Liver (tissue), 9 donors: ENCODE measurements around the gene PEAK1. TPM values are rescaled to one million over a fixed set of nuclear protein-coding genes. Genes with fewer than 3 reads are reported as not detected.

Experiments
- DNase-seq: peaks from one replicate; pipeline ENCODE4 v3.0.0-alpha.2; 2017; ENCODE audit warnings: low spot score
- H3K27ac ChIP-seq, 2 donors: one replicate each; pipeline ENCODE4 v1.7.0; 2013; ENCODE audit warnings: inconsistent platforms in 2 of 2, low read length in 2 of 2, control low read depth in 1 of 2, low read depth in 1 of 2, mild to moderate bottlenecking in 1 of 2
- H3K27me3 ChIP-seq, 4 donors: one replicate each; pipeline versions ENCODE4 v1.6.1 to v1.7.0; 2013; ENCODE audit warnings: low read length in 3 of 4, inconsistent platforms in 1 of 4, mild to moderate bottlenecking in 1 of 4, moderate library complexity in 1 of 4; ENCODE audit not compliant: control insufficient read depth in 4 of 4, insufficient read depth in 4 of 4
- H3K36me3 ChIP-seq, 4 donors: one replicate each; pipeline versions ENCODE4 v1.6.1 to v1.7.0; 2013; ENCODE audit warnings: low read length in 3 of 4, mild to moderate bottlenecking in 3 of 4, low read depth in 1 of 4, moderate library complexity in 1 of 4; ENCODE audit not compliant: control insufficient read depth in 4 of 4, insufficient read depth in 3 of 4
- H3K4me1 ChIP-seq, 4 donors: one replicate each; pipeline versions ENCODE4 v1.6.1 to v1.7.0; 2013; ENCODE audit warnings: low read length in 3 of 4, mild to moderate bottlenecking in 3 of 4, moderate library complexity in 1 of 4; ENCODE audit not compliant: control insufficient read depth in 4 of 4, insufficient read depth in 4 of 4
- H3K4me3 ChIP-seq, 3 donors: one replicate each; pipeline versions ENCODE4 v1.6.1 to v1.7.0; 2013; ENCODE audit warnings: low read length in 3 of 3, control low read depth in 1 of 3, low read depth in 1 of 3, mild to moderate bottlenecking in 1 of 3
- H3K9ac ChIP-seq, 2 donors: one replicate each; pipeline ENCODE4 v1.7.0; 2013; ENCODE audit warnings: low read length in 2 of 2, mild to moderate bottlenecking in 2 of 2, moderate library complexity in 2 of 2, control low read depth in 1 of 2, low read depth in 1 of 2
- H3K9me3 ChIP-seq, 4 donors: one replicate each; pipeline versions ENCODE4 v1.6.1 to v1.7.0; 2013; ENCODE audit warnings: low read length in 3 of 4; ENCODE audit not compliant: control insufficient read depth in 4 of 4
- ATF3 ChIP-seq: IDR thresholded peaks from 2 replicates; pipeline ENCODE4 v1.6.1; 2016; ENCODE audit warnings: antibody characterized with exemption
- EGR1 ChIP-seq, 2 donors: IDR thresholded peaks; 2 replicates each; pipeline ENCODE4 v1.6.1; 2016 to 2018; ENCODE audit warnings: antibody characterized with exemption in 2 of 2, low read depth in 2 of 2
- FOXA1 ChIP-seq: IDR thresholded peaks from 2 replicates; pipeline ENCODE4 v1.6.1; 2016; ENCODE audit warnings: antibody characterized with exemption
- FOXA2 ChIP-seq: IDR thresholded peaks from 2 replicates; pipeline ENCODE4 v1.6.1; 2016; ENCODE audit warnings: antibody characterized with exemption
- GABPA ChIP-seq, 2 donors: IDR thresholded peaks in 1 of 2; conservative IDR thresholded peaks in 1 of 2; 2 replicates each; pipeline ENCODE4 v1.6.1; 2016; ENCODE audit warnings: antibody characterized with exemption in 2 of 2, mild to moderate bottlenecking in 1 of 2, moderate library complexity in 1 of 2
- HNF4A ChIP-seq, 2 donors: conservative IDR thresholded peaks; 2 replicates each; pipeline ENCODE4 v1.6.1; 2016; ENCODE audit warnings: antibody characterized with exemption in 2 of 2, mild to moderate bottlenecking in 2 of 2
- HNF4G ChIP-seq: IDR thresholded peaks from 2 replicates; pipeline ENCODE4 v1.6.1; 2016; ENCODE audit warnings: antibody characterized with exemption
- JUND ChIP-seq, 2 donors: IDR thresholded peaks; 2 replicates each; pipeline ENCODE4 v1.6.1; 2016; ENCODE audit warnings: antibody characterized with exemption in 2 of 2
- NR2F2 ChIP-seq: IDR thresholded peaks from 2 replicates; pipeline ENCODE4 v1.6.1; 2016; ENCODE audit warnings: antibody characterized with exemption
- RAD21 ChIP-seq, 2 donors: IDR thresholded peaks; 2 replicates each; pipeline ENCODE4 v1.6.1; 2016; ENCODE audit warnings: antibody characterized with exemption in 2 of 2, mild to moderate bottlenecking in 2 of 2
- REST ChIP-seq: IDR thresholded peaks from 2 replicates; pipeline ENCODE4 v1.6.1; 2016; ENCODE audit warnings: antibody characterized with exemption, mild to moderate bottlenecking
- RXRA ChIP-seq, 2 donors: IDR thresholded peaks; 2 replicates each; pipeline ENCODE4 v1.6.1; 2017 to 2018; ENCODE audit warnings: antibody characterized with exemption in 2 of 2, mild to moderate bottlenecking in 1 of 2
- SP1 ChIP-seq: IDR thresholded peaks from 2 replicates; pipeline ENCODE4 v1.6.1; 2018; ENCODE audit warnings: antibody characterized with exemption, mild to moderate bottlenecking
- YY1 ChIP-seq: IDR thresholded peaks from 2 replicates; pipeline ENCODE4 v1.6.1; 2016; ENCODE audit warnings: antibody characterized with exemption, mild to moderate bottlenecking
- WGBS: extraction: QIAGEN DNeasy Blood & Tissue Kit; methylation state at CpG from one replicate; pipeline ENCODE4 v1.1.7; 2013; 5-methylcytosine and 5-hydroxymethylcytosine counted together
- polyA plus RNA-seq, 2 donors: library from polyadenylated mRNA; stranded (reverse) in 1 of 2; unstranded in 1 of 2; fragments of 200-250 nt in 1 of 2; fragments of >200 nt in 1 of 2; fragmentation: Nextera tagmentation in 1 of 2; extraction: Ambion mirVana in 1 of 2; gene quantifications; one replicate each; pipeline versions ENCODE4 v1.2.1 to v1.2.3, GENCODE V29; 2013 to 2015
- total RNA-seq, 2 donors: library from RNA; depleted of rRNA; stranded (reverse); fragments of >200 nt; gene quantifications; one replicate each; pipeline ENCODE4 v1.2.3, GENCODE V29; 2014
- TF ChIP-seq, protein P1 (sequence below): IDR thresholded peaks from 2 replicates; pipeline ENCODE4 v1.6.1; 2016; ENCODE audit warnings: antibody characterized with exemption
- donor health status: healthy.
- donor health status: healthy.
- donor health status: healthy.
- donor health status: healthy.
- donor health status: healthy.

PEAK1 gene
- total and polyA plus RNA-seq, 4 donors: 1.8 to 14.9 (median 5.8) TPM

GRCh38 chr15:77097248-77097721 is 322.6 kb downstream of the PEAK1 start:
- H3K4me1 ChIP-seq: no peaks in the 10 kb centered on the region
- no peak overlapping the region for H3K27ac ChIP-seq
- no peak for DNase-seq
- no peak overlapping the region for H3K4me3 ChIP-seq
- no peaks in the 10 kb centered on the region for H3K36me3 ChIP-seq
- no peak overlapping the region for H3K9ac ChIP-seq
- WGBS: 96% methylated on average over 7 of the region's 7 CpGs
- no peaks in the 10 kb centered on the region for H3K9me3 ChIP-seq
- H3K27me3 ChIP-seq: no peaks in the 10 kb centered on the region
- TF ChIP-seq YY1: no peak
- TF ChIP-seq RAD21 (IDR thresholded peaks at IDR 0.05): no peak
- TF ChIP-seq EGR1 (IDR thresholded peaks at IDR 0.05; ENCODE audit: low read depth in 2 of 2): no peak
- TF ChIP-seq HNF4G: no peak
- TF ChIP-seq GABPA (IDR thresholded peaks at IDR 0.05 in 1 of 2, conservative IDR thresholded peaks at IDR 0.05 in 1 of 2): no peak
- TF ChIP-seq FOXA2: no peak
- no peak for TF ChIP-seq RXRA (IDR thresholded peaks at IDR 0.05)
- TF ChIP-seq, protein P1, sequence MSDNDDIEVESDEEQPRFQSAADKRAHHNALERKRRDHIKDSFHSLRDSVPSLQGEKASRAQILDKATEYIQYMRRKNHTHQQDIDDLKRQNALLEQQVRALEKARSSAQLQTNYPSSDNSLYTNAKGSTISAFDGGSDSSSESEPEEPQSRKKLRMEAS: no peak
- no peak for TF ChIP-seq SP1
- TF ChIP-seq JUND (IDR thresholded peaks at IDR 0.05): no peak
- TF ChIP-seq HNF4A (conservative IDR thresholded peaks at IDR 0.05): no peak

- no peaks in the 10 kb centered on the region for H3K4me1 ChIP-seq
- no peak overlapping the region for H3K27ac ChIP-seq
- no peaks in the 10 kb centered on the region for H3K36me3 ChIP-seq
- H3K27me3 ChIP-seq: no peaks in the 10 kb centered on the region
- H3K9me3 ChIP-seq: no peaks in the 10 kb centered on the region
- TF ChIP-seq, protein P1: no peak
- TF ChIP-seq YY1: no peak
- TF ChIP-seq REST: no peak
- no peak for TF ChIP-seq ATF3
- TF ChIP-seq FOXA1: no peak
- TF ChIP-seq HNF4G: no peak
- no peak for TF ChIP-seq RXRA (IDR thresholded peaks at IDR 0.05)
- TF ChIP-seq RAD21 (IDR thresholded peaks at IDR 0.05): no peak
- no peak for TF ChIP-seq GABPA (IDR thresholded peaks at IDR 0.05 in 1 of 2, conservative IDR thresholded peaks at IDR 0.05 in 1 of 2)
- no peak for TF ChIP-seq JUND (IDR thresholded peaks at IDR 0.05)
- DNase-seq: no peak
- no peak overlapping the region for H3K9ac ChIP-seq
- 96% methylated on average over 7 of the region's 7 CpGs for WGBS
- no peak overlapping the region for H3K4me3 ChIP-seq
These were observed 323.4 kb downstream of the PEAK1 start for GRCh38 chr15:77096541-77096940.

DNA sequence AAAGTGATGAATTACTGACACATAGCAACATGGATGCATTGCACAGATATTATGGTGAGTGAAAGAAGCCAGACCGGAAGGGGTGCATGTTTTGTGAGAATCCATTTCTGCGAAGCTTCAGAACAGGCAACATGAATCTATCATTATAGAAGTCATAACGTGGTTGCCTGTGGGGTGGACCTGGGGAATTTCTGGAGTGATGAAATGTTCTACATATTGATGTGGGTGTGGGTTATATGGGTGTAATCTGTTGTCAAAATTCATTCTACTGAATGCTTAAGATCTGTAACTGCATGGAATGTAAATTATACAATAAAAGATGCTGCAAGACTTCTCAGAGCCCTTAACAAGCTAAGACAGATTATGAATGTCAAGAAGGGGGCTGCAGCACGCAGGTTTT is 323.8 kb downstream of the PEAK1 start:
- TF ChIP-seq FOXA1 (no peak), RAD21 (IDR thresholded peaks at IDR 0.05) (no peak), NR2F2 (no peak), JUND (IDR thresholded peaks at IDR 0.05) (no peak), REST (no peak), EGR1 (IDR thresholded peaks at IDR 0.05; ENCODE audit: low read depth in 2 of 2) (no peak), RXRA (IDR thresholded peaks at IDR 0.05) (no peak), YY1 (no peak), GABPA (IDR thresholded peaks at IDR 0.05 in 1 of 2, conservative IDR thresholded peaks at IDR 0.05 in 1 of 2) (no peak), HNF4G (no peak), FOXA2 (no peak)
- TF ChIP-seq, protein P1: no peak
- H3K9ac ChIP-seq: no peak overlapping the region
- H3K27me3 ChIP-seq: no peaks in the 10 kb centered on the region
- DNase-seq: no peak
- H3K4me3 ChIP-seq: no peak overlapping the region
- no peaks in the 10 kb centered on the region for H3K4me1 ChIP-seq
- H3K27ac ChIP-seq: no peak overlapping the region
- no peaks in the 10 kb centered on the region for H3K9me3 ChIP-seq
- WGBS: 81% methylated on average over 4 of the region's 4 CpGs
- no peaks in the 10 kb centered on the region for H3K36me3 ChIP-seq
